IMR-90 (cell line): ENCODE data around the gene S100A4. TPM values are rescaled to one million over a fixed set of nuclear protein-coding genes. Genes with fewer than 3 reads are reported as not detected.

Experiments used
- ATAC-seq: fragments of 200-7000 bp; cut with Tn5 transposase; 2 replicates; pipeline ENCODE4 v1.9.1; 2020; ENCODE audit warnings: low read depth, mild to moderate bottlenecking, moderate library complexity
- BruUV-seq: library from RNA; stranded (reverse); fragments of 400-500 nt; replicated peaks from 2 replicates; lab custom pipeline; 2021; lab: Mats Ljungman, UMichigan
- CTCF ChIA-PET: fragments of 300-600 bp; formaldehyde crosslinking; extraction: SDS; loops from one replicate; lab custom pipeline; 2021; ENCODE audit warnings: antibody characterized with exemption; lab: Yijun Ruan, JAX
- POLR2A ChIA-PET: fragments of 300-600 bp; sonication (Branson Sonifier 250); formaldehyde crosslinking; loops from one replicate; lab custom pipeline; 2022; ENCODE audit warnings: antibody characterized with exemption; ENCODE audit not compliant: unreplicated experiment; lab: Charles Lee
- DNase-seq: peaks from one replicate; pipeline ENCODE4 v3.0.0; 2013
- H2AFZ ChIP-seq: replicated peaks from 2 replicates; pipeline ENCODE3; 2013; ENCODE audit warnings: low read length, mild to moderate bottlenecking; ENCODE audit not compliant: poor library complexity
- H2AK5ac ChIP-seq: 2 replicates; pipeline ENCODE4 v1.6.1; 2013; ENCODE audit warnings: low read depth, low read length, inconsistent platforms
- H2AK9ac ChIP-seq: replicated peaks from 2 replicates; pipeline ENCODE3; 2013; ENCODE audit warnings: mild to moderate bottlenecking, low read depth, low read length, moderate library complexity; ENCODE audit not compliant: poor library complexity
- H2BK120ac ChIP-seq: 2 replicates; pipeline ENCODE4 v1.6.1; 2013; ENCODE audit warnings: low read depth, low read length, inconsistent platforms
- H2BK15ac ChIP-seq: 3 replicates; pipeline ENCODE4 v1.6.1; 2013; ENCODE audit warnings: low read depth, low read length, inconsistent platforms
- H2BK20ac ChIP-seq: 2 replicates; pipeline ENCODE4 v1.6.1; 2013; ENCODE audit warnings: low read depth, mild to moderate bottlenecking, inconsistent platforms, low read length, moderate library complexity
- H2BK5ac ChIP-seq: 2 replicates; pipeline ENCODE4 v1.6.1; 2013; ENCODE audit warnings: mild to moderate bottlenecking, low read depth, low read length, inconsistent platforms; ENCODE audit not compliant: poor library complexity, severe bottlenecking
- H3K14ac ChIP-seq: replicated peaks from 2 replicates; pipeline ENCODE4 v1.6.1; 2013; ENCODE audit warnings: low read depth, low read length, inconsistent platforms
- H3K18ac ChIP-seq: 2 replicates; pipeline ENCODE4 v1.6.1; 2013; ENCODE audit warnings: low read depth, low read length, control low read depth
- H3K23ac ChIP-seq: 2 replicates; pipeline ENCODE4 v1.6.1; 2013; ENCODE audit warnings: low read depth, low read length, inconsistent platforms
- H3K27ac ChIP-seq: 2 replicates; pipeline ENCODE4 v1.5.1; 2013; ENCODE audit warnings: mild to moderate bottlenecking, control low read depth, low read length; ENCODE audit not compliant: insufficient read depth
- H3K27me3 ChIP-seq: 2 replicates; pipeline ENCODE4 v1.6.1; 2013; ENCODE audit warnings: low read length; ENCODE audit not compliant: control insufficient read depth, insufficient read depth
- H3K36me3 ChIP-seq: 2 replicates; pipeline ENCODE4 v1.6.1; 2013; ENCODE audit warnings: low read length, mixed read lengths; ENCODE audit not compliant: control insufficient read depth, insufficient read depth
- H3K4ac ChIP-seq: 2 replicates; pipeline ENCODE4 v1.6.1; 2013; ENCODE audit warnings: low read depth, low read length, inconsistent platforms
- H3K4me1 ChIP-seq: 2 replicates; pipeline ENCODE4 v1.6.1; 2013; ENCODE audit warnings: low read length, mixed read lengths; ENCODE audit not compliant: control insufficient read depth, insufficient read depth
- H3K4me2 ChIP-seq: 2 replicates; pipeline ENCODE4 v1.6.1; 2013; ENCODE audit warnings: low read depth, mild to moderate bottlenecking, control low read depth, low read length, moderate library complexity
- H3K4me3 ChIP-seq: 2 replicates; pipeline ENCODE4 v1.5.1; 2013; ENCODE audit warnings: low read depth, mild to moderate bottlenecking, control low read depth, low read length, moderate library complexity; ENCODE audit not compliant: insufficient read depth
- H3K56ac ChIP-seq: 2 replicates; pipeline ENCODE4 v1.6.1; 2013; ENCODE audit warnings: low read length, inconsistent platforms; ENCODE audit not compliant: insufficient read depth; ENCODE audit errors: extremely low read depth
- H3K79me1 ChIP-seq, 2 experiments: 2 replicates each; pipeline ENCODE4 v1.6.1; 2013; ENCODE audit warnings: low read length in 2 of 2, inconsistent platforms in 1 of 2, low read depth in 1 of 2
- H3K9ac ChIP-seq: 2 replicates; pipeline ENCODE4 v1.6.1; 2013; ENCODE audit warnings: low read depth, low read length, control low read depth
- H3K9me1 ChIP-seq: 2 replicates; pipeline ENCODE4 v1.6.1; 2013; ENCODE audit warnings: low read length, inconsistent platforms; ENCODE audit not compliant: insufficient read depth
- H3K9me3 ChIP-seq: 2 replicates; pipeline ENCODE4 v1.6.1; 2013; ENCODE audit warnings: low read length; ENCODE audit not compliant: control insufficient read depth, insufficient read depth
- H4K20me1 ChIP-seq: 2 replicates; pipeline ENCODE4 v1.6.1; 2013; ENCODE audit warnings: low read length, inconsistent platforms; ENCODE audit not compliant: insufficient read depth
- H4K5ac ChIP-seq: 2 replicates; pipeline ENCODE4 v1.6.1; 2013; ENCODE audit warnings: mild to moderate bottlenecking, low read depth, low read length, control low read depth
- H4K8ac ChIP-seq, 2 experiments: 2 replicates each; pipeline ENCODE4 v1.6.1; 2013; ENCODE audit warnings: low read depth in 2 of 2, low read length in 2 of 2, control low read depth in 1 of 2, inconsistent platforms in 1 of 2
- H4K91ac ChIP-seq: 2 replicates; pipeline ENCODE4 v1.6.1; 2013; ENCODE audit warnings: low read depth, low read length, inconsistent platforms; ENCODE audit not compliant: insufficient read depth
- CTCF ChIP-seq: conservative IDR thresholded peaks from 2 replicates; pipeline ENCODE4 v1.5.1; 2012; ENCODE audit warnings: mild to moderate bottlenecking, low read depth, low read length, improper control_type of control experiment
- RAD21 ChIP-seq: IDR thresholded peaks from 2 replicates; pipeline ENCODE4 v1.6.1; 2012; ENCODE audit warnings: low read length, improper control_type of control experiment
- WGBS, 2 experiments: methylation state at CpG; one replicate each; pipeline versions ENCODE4 v1.1.5 to v1.1.7; 2013; ENCODE audit warnings: missing lambda C conversion rate in 2 of 2; ENCODE audit not compliant: insufficient read length in 1 of 2; ENCODE audit errors: extremely low coverage in 2 of 2; 5-methylcytosine and 5-hydroxymethylcytosine counted together
- dilution Hi-C: fragments of 300-500 bp; cut with HindIII; formaldehyde crosslinking; loops from one replicate; pipeline ENCODE4 v1.14.3; 2018; ENCODE audit warnings: low sequenced_read_pairs; ENCODE audit not compliant: unreplicated experiment
- in situ Hi-C: fragments of 300-500 bp; cut with MboI; formaldehyde crosslinking; loops from 3 replicates; pipeline ENCODE4 v1.14.3; 2019; ENCODE audit warnings: low sequenced_read_pairs, inconsistent platforms, mixed read lengths
- intact Hi-C: fragments of 100-400 bp; cut with micrococcal nuclease; formaldehyde crosslinking; loops from 2 replicates; pipeline ENCODE4 v1.10.0; 2022
- polyA plus RNA-seq, 3 experiments: library from polyadenylated mRNA; depleted of rRNA; stranded (reverse); fragments of >200 nt; gene quantifications; 2 replicates each; pipeline ENCODE4 v1.2.3, GENCODE V29; 2012; ENCODE audit warnings: low replicate concordance in 1 of 3
- total RNA-seq: library from RNA; depleted of rRNA; stranded (reverse); fragments of >200 nt; gene quantifications from 2 replicates; pipeline ENCODE4 v1.2.3, GENCODE V29; 2012

S100A4 gene
- total and polyA plus RNA-seq, 2 of the 4 experiments (the other 2 are of a cell fraction) = 5.6 to 16.6 TPM

- H3K4ac ChIP-seq = peak overlapping the region; percentile 68
- intact Hi-C loops = no loop called here
- dilution Hi-C loops = no loop called here
- peaks cover 12% of the 10 kb centered on the region for H3K4me1 ChIP-seq
- in situ Hi-C loops = no loop called here
- H3K18ac ChIP-seq = no peak overlapping the region; the same call in 1 of the 2 replicates
- H4K5ac ChIP-seq = no peak overlapping the region; the same call in 1 of the 2 replicates
- H2AK9ac ChIP-seq = peak overlapping the region; percentile 30
- no peak overlapping the region for H2BK5ac ChIP-seq
- H3K9ac ChIP-seq = no peak overlapping the region
- H3K27ac ChIP-seq = no peak overlapping the region
- peak overlapping the region; percentile 79 for H2BK120ac ChIP-seq
- no TSS peak for BruUV-seq
- H3K4me2 ChIP-seq = no peak overlapping the region
- peak overlapping the region; percentile 37 for H3K14ac ChIP-seq
- H2AFZ ChIP-seq = peak overlapping the region; percentile 29
- H4K91ac ChIP-seq = peak overlapping the region; percentile 50; the same call in 1 of the 2 replicates
- no peaks in the 10 kb centered on the region for H3K36me3 ChIP-seq
- ChIA-PET CTCF (no interaction called here), POLR2A (no interaction called here)
- no peaks in the 10 kb centered on the region for H3K27me3 ChIP-seq
- no peaks in the 10 kb centered on the region for H3K9me3 ChIP-seq
- ATAC-seq = peak; percentile 31
- H2BK20ac ChIP-seq = peak overlapping the region; percentile 50; the same call in 1 of the 2 replicates
- DNase-seq = no peak
- no peak overlapping the region for H2BK15ac ChIP-seq
- 100% methylated on average over 1 of the region's 3 CpGs; no CpG with 5 or more reads in 1 of the 2 experiments for WGBS, 2 experiments
- H3K79me1 ChIP-seq = no peaks in the 10 kb centered on the region
- H4K20me1 ChIP-seq = no peaks in the 10 kb centered on the region
- no peak overlapping the region for H3K4me3 ChIP-seq
- TF ChIP-seq CTCF (no peak), RAD21 (no peak)
- peak overlapping the region in 1 of 2 experiments; percentile 9; a peak in 1 of 4 replicates for H4K8ac ChIP-seq
- H3K23ac ChIP-seq = peak overlapping the region; percentile 57; the same call in 1 of the 2 replicates
- no peak overlapping the region for H3K56ac ChIP-seq
- H2AK5ac ChIP-seq = no peak overlapping the region
- peaks cover 5% of the 10 kb centered on the region for H3K9me1 ChIP-seq
Observed at GRCh38 chr1:153578936-153579335, 33.3 kb upstream of the S100A4 start.
